Measurements from ENCODE around the gene BCL2L15.
A peak's percentile ranks its signal among the peaks of the same experiment; 100 is the strongest.
"Not testable (repeated sequence)": the region's sequence is repeated elsewhere in the genome, so short reads cannot be mapped to it uniquely, and the experiment has no call there.

Gene BCL2L15

DNA sequence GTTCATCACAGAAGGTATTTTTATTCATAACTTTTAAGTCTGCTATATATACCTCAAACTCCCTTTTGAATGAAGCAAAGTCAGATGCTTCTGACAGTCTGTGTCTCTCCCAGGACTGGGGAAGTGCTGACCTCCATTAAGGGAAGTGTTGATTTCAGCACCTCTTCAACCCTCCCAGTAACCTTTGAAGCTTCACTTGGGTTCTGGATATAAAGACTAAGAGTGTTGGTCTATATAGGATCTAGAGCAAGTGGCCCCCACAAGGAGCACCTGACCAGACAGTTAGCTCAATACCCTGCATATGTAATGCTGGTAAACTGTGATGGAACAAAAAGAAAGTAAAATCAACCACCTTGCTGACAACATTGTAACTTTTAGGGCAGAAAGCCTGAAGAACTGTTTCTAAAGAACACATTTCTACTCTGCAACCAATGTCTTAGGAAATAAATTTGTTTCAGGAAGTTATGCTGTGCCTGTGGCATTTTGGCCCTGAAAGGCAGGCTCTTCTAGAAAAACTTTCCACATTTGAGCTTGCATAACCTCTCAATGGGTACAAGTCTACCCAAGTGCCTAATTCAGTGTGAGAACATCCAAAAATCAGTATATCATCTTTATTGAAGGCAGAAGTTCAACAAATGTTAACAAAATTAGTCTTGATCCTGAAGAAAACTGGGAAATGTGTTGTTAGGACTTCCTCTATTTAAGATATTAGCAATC, 15.0 kb downstream of the BCL2L15 start:
- no peak for DNase-seq (ENCODE audit: low read depth, low spot score)

- no peak for DNase-seq (ENCODE audit: low read depth, low spot score)
Observed at GRCh38 chr1:113871597-113872113, 15.7 kb downstream of the BCL2L15 start, which contains the start of gene PTPN22. Gene PTPN22 (minus strand): TSS chr1:113871712.

DNA sequence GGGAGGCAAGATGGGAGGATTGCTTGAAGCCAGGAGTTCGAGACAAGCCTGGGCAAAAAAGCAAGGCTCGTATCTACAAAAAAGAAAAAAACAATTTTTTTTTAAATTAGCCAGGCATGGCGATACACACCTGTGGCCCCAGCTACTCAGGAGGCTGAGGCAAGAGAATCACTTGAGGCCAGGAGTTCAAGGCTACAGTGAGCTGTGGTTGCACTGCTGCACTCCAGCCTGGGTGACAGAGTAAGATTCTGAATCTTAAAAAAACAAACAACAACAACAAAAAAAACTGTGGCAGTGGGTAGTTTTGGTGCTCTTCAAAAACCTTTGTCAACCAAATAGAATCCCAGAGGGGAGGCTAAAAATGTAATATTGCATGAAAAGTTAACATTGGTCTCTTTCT, 16.6 kb downstream of the BCL2L15 start:
- DNase-seq (ENCODE audit: low read depth, low spot score): no peak

- DNase-seq (ENCODE audit: low read depth, low spot score): no peak
Observed at GRCh38 chr1:113868387-113869083, 18.8 kb downstream of the BCL2L15 start.

DNA sequence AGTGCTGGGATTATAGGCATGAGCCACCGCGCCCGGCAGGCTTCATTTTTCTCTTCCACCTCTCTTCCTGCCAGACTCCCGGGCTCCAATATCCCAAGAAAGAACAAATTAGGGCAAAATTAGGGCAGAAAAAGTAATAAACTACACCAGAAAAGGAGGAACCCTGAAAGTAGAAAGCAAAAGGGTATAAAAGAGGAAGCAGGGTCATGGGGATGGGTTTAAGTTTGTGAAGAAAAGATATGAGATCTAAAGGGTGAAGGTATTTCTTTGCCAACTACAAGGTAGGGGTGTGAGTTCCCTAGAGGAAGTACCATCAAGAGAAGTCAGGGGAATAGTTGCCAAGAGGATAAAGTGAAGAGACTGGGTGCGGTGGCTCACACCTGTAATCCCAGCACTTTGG, 25.7 kb downstream of the BCL2L15 start:
- DNase-seq (ENCODE audit: low read depth, low spot score): no peak

DNA sequence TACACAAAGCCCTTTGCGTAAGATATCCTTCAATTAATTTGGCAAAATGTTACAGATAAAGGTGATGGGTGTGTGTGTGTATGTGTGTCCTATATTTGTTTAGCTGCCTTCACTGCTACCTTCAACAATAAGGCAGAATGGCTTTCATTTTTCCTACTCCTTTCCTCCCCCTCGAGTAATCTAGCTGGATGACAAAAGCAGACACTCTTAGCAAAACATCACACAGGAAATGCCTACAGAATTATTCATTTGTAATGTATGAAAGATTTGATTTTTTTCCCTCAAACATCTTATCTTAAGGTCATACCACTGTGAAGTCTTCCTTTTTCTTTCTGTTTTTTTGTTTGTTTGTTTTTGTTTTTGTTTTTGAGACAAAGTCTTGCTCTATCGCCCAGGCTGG, 26.5 kb downstream of the BCL2L15 start:
- peak; percentile 28 for DNase-seq (ENCODE audit: low read depth, low spot score)

- no peak for DNase-seq (ENCODE audit: low read depth, low spot score)
Observed at GRCh38 chr1:113859478-113860175, 27.8 kb downstream of the BCL2L15 start.

DNA sequence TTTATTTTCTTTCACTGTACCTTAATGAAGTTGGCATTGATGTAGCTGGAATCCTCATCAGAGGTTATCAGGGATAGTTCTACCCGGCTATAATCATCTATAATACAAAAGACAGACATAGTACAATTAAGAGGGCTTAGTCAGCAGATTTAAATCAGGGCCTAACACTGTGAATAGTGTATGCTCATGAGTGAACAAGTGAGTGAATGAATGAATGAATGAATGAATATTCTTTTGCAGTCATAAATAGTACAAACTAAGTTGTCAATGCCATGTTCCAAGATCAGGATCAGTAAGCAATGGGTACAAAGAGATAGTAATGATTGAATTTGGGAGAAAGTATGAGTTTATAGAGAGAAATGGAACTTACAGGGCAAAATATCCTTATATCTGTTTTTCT, 28.4 kb downstream of the BCL2L15 start:
- DNase-seq (ENCODE audit: low read depth, low spot score): no peak

- DNase-seq (ENCODE audit: low read depth, low spot score): no peak
Observed at GRCh38 chr1:113858418-113858817, 29.0 kb downstream of the BCL2L15 start.

DNA sequence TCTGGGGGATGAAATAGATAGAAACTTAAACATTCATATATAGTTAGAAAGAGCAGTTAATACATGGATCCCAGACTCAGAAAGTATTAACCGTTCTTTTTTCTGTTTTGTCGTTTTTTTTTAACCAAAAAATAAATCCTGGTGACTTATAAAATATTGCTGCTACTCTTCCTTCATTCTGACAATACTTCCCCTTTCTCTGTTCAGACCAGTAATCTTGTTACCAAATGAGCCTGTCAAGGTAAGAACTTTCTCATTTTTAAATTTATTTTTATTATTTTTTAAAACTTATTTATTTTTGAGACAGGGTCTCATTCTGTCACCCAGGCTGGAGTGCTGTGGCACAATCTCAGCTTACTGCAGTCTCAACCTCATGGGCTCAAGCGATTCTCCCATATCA, 29.6 kb downstream of the BCL2L15 start:
- no peak for DNase-seq (ENCODE audit: low read depth, low spot score)

DNA sequence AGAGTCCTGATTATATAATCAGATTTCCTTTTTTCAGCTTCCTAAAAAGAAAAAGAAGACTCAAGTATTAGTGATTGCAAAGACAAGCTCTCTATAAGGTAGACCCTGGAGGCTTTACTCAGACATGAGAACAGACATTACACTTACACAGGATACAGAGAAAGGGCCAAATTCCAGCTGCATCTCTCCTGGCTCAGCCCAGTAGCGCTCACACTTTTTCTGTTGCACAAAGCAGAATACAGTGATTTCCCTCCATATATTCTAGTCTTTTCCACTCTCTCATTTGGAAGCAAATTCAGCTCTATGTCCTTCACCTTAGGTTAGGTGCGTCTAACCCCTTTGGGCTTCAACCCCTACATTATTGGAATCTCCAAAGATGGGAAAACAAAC, 31.0 kb downstream of the BCL2L15 start:
- no peak for DNase-seq (ENCODE audit: low read depth, low spot score)

- DNase-seq (ENCODE audit: low read depth, low spot score): no peak
Observed at GRCh38 chr1:113855630-113856400, 31.6 kb downstream of the BCL2L15 start.

DNA sequence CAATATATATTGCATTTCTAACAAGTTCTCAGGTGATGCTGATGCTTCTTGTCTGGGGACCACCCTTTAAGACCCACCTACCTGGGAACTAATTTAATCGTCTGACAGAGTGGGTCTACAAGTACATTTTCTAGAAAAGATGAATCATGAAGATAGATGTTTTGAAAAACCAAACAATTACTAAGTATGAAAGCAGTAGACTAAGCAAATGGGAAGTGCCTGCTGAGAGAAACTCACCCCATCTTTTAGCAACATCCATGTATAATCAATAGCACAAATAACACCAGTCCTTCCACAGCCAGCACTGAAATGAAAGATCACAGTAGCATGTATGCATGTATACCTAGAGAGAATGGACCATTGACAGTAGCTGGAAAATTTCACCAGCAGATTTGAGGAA, 33.1 kb downstream of the BCL2L15 start:
- no peak for DNase-seq (ENCODE audit: low read depth, low spot score)

DNA sequence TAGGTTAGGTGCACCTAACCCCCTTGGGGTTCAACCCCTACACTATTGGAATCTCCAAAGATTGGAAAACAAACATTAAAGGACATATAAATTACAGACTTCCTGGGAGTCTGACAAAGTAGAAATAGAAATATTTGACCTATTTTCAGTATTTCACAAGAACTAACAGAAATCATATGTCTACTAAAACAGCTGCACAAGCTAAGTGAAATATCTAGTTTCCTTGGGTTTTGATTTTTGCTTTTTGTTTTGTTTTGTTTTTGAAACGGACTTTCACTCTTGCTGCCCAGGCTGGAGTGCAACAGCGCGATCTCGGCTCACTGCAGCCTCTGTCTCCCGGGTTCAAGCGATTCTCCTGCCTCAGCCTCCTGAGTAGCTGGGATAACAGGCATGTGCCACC, 34.7 kb downstream of the BCL2L15 start:
- DNase-seq (ENCODE audit: low read depth, low spot score): not testable (repeated sequence)

DNA sequence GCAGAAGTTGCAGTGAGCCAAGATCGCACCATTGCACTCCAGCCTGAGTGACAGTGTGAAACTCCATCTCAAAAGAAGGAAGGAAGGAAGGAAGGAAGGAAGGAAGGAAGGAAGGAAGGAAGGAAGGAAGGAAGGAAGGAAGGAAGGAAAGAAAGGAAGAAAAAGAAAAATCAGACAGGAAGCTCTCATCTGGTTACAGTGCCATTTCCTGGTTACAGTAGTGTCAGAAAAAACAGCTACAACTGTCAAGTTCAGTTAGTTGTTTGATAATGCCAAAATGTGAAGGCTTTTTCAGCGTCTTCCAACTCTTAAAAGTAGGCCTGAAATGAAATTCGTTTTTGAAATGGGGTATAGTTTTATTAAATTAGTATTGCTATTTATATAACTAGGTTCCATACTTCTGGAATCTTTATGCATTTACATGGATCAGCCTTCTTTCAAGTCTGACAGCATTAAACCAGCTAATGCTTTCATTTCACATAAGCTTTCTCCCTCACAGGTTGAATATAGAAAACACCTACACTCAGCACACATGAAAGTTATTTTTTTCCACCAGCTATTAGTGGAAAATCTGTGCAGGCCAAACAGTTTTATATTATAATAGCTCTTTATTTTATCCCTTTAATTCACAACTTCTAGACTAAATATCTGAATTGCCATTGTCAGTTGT, 37.1 kb downstream of the BCL2L15 start:
- DNase-seq (ENCODE audit: low read depth, low spot score): no peak

GRCh38 chr1:113849072-113849471, 38.3 kb downstream of the BCL2L15 start:
- no peak for DNase-seq (ENCODE audit: low read depth, low spot score)

- no peak for DNase-seq (ENCODE audit: low read depth, low spot score)
Observed at GRCh38 chr1:113846391-113847035, 40.9 kb downstream of the BCL2L15 start.

DNA sequence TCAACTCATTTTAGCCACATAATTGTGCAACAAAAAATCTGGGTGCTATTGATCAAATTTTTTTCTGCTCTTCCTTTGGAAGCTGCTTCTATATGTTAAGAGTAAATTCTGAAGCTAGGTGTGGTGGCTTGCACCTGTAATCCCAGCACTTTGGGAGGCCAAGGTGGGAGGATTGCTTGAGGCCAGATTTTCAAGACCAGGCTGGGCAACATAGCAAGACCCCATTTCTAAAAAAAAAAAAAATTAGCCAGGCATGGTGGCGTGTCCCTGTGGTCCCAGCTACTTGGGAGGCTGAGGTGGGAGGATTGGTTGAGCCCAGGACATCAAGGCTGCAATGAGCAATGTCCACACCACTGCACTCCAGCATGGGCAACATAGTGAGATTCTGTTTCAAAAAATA, 50.8 kb downstream of the BCL2L15 start:
- DNase-seq (ENCODE audit: low read depth, low spot score): no peak

DNA sequence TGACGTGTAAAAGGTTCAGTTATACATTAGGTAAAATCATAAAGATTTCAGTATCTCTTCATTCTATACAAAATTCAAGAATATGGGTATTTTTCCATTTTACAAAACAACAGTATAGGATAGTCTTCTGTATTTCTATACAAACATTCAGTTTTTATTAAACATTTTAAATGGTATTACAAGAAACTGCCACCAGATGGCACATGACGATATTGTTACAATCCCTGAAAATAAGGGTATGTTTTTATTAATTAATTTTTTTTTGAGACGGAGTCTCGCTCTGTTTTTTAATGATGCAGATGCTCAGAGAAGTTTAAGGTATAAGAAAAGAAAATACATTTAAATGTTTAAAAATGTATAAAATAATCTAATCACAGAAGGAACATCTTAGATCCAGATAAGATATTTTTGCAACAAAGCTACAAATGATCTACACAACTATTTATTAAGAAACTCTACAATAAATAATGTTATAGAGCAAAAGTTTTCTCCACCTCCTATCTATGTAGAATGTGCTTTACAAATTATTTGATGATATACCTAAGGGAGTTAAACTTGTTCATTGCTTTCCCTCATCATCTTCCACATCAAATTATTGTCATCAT, 51.6 kb downstream of the BCL2L15 start:
- DNase-seq (ENCODE audit: low read depth, low spot score): peak; percentile 49

GRCh38 chr1:113834716-113835115, 52.7 kb downstream of the BCL2L15 start:
- DNase-seq (ENCODE audit: low read depth, low spot score): no peak
